WI38 (cell line): ENCODE data around the gene TNFRSF13B.

Experiments used
- H3K4me3 ChIP-seq: 2 replicates; pipeline ENCODE4 v1.5.1; 2011; ENCODE audit warnings: low read depth, mild to moderate bottlenecking, control low read depth, low read length
- TF ChIP-seq, protein P1 (sequence below): IDR thresholded peaks from 2 replicates; pipeline ENCODE4 v1.5.1; 2012; ENCODE audit warnings: low read depth, mild to moderate bottlenecking, control low read depth, low read length

TNFRSF13B gene

DNA sequence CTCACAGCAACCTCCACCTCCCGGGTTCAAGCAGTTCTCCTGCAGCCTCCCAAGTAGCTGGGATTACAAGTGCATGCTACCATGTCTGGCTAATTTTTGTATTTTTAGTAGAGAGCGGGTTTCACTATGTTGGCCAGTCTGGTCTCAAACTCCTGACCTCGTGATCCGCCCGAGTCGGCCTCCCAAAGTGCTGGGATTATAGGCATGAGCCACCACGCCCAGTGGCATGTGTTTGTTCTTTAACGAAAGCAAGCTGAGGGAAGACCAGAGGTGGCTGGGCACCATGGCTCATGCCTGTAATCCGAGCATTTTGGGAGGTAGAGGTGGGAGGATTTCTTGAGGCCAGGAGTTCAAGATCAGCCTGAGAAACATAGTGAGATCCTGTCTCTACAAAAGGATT is 18.1 kb downstream of the TNFRSF13B start:
- TF ChIP-seq, protein P1, sequence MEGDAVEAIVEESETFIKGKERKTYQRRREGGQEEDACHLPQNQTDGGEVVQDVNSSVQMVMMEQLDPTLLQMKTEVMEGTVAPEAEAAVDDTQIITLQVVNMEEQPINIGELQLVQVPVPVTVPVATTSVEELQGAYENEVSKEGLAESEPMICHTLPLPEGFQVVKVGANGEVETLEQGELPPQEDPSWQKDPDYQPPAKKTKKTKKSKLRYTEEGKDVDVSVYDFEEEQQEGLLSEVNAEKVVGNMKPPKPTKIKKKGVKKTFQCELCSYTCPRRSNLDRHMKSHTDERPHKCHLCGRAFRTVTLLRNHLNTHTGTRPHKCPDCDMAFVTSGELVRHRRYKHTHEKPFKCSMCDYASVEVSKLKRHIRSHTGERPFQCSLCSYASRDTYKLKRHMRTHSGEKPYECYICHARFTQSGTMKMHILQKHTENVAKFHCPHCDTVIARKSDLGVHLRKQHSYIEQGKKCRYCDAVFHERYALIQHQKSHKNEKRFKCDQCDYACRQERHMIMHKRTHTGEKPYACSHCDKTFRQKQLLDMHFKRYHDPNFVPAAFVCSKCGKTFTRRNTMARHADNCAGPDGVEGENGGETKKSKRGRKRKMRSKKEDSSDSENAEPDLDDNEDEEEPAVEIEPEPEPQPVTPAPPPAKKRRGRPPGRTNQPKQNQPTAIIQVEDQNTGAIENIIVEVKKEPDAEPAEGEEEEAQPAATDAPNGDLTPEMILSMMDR: no peak
- no peak overlapping the region for H3K4me3 ChIP-seq

DNA sequence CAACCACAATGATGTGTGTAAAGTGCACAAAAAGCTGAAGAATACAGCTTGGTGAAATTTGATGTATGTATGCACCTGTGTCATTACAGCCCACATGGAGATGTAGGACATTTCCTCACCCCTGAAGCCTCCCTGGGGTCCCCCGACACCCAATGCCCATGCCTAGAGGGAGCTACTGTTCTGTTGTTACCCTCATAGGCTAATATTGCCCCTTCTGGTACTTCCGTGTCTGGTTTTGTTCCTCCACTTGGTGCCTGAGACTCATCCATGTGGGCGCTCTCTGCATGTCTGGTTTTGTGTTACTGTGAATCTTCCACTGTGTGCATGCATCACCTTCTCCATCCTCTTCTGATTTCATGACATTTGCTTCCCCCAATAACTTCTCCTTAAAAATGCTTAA is 18.6 kb downstream of the TNFRSF13B start:
- H3K4me3 ChIP-seq: no peak overlapping the region
- TF ChIP-seq, protein P1: no peak

DNA sequence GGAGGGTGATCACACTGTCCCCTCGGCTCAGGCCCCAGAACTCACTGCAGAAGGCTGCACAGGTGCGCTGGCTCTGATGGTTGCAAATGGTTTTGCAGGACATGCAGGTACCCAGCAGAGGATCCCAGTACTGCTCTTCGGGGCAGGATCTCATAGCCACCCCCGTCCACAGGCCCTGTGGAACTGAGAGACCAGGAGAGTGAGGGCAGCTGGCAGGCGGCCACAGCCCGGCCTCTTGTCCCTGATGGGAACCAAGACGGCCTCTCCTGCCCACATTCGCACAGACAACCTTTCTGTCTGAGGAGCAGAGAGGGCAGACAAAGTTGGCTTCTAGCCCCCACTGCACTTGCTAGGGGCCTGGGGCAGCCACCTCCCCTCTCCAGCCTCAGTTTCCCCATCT is 19.5 kb downstream of the TNFRSF13B start:
- H3K4me3 ChIP-seq: no peak overlapping the region
- TF ChIP-seq, protein P1: no peak

DNA sequence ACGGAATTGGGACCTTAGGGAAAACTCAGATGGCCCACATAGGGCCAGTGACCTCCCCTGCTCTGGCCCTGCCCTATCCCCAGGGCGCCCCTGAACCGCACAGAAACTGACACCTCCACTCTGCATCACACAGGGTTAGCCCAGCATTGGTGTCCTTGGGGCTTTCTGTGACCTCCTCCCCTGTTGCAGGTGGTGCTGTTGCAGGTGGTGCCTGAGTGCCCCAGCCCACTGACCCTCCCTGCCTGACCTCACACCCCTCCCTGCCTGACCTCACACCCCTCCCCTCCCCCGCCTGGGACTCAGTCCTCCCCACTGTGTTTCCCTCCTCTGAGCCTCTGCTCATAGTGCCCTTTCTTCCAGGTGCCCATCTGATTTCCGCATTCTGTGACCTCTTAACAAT is 21.4 kb downstream of the TNFRSF13B start:
- no peak overlapping the region for H3K4me3 ChIP-seq
- TF ChIP-seq, protein P1: no peak

DNA sequence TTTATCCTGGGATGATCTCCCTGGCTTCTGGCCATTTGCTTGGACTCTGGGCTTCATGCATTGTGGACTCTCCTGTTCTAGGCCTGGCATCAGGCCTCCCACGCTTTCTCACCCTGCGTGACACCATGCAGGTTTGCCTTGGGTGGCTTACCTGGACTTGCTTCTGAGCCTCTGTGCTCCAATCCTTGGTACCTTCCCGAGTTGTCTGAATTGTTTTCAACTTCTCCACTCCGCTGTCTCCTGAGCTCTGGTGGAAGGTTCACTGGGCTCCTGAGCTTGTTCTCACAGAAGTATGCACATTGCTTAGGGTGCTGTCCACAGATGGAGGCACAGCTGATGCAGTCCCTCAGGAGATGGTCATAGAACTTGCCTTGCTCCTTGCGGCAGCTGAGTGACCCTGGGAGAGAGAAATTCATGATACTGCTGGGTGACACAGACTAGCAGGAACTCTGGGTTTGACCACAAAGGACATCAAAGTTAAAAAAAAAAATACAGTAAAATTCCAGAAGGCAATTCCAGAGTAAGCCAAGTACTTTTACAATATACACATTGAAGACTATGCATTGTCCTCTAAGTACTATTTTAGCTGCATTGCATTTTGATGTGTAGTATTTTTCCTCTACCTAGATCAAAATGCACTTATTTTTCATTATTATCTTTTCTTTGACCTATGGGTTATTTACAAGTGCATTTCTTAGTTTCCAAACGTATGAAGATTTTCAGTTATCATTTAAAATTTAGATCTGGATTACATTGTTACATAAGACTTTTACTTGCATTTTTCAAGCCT is 23.1 kb downstream of the TNFRSF13B start:
- TF ChIP-seq, protein P1: no peak
- no peak overlapping the region for H3K4me3 ChIP-seq

DNA sequence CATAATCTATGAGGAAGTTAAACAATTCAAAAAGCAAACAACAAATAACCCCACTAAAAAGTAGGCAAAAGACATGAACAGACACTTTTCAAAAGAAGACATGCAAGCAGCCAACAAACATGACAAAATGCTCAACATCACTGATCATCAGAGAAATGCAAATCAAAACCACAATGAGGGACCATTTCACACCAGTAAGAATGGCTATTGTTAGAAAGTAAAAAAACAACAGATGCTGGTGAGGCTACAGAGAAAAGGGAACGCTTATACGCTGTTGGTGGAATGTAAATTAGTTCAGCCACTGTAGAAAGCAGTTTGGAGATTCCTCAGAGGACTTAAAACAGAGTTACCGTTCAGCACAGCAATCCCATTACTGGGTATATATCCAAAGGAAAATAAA is 24.4 kb downstream of the TNFRSF13B start:
- TF ChIP-seq, protein P1: no peak
- H3K4me3 ChIP-seq: no peak overlapping the region

DNA sequence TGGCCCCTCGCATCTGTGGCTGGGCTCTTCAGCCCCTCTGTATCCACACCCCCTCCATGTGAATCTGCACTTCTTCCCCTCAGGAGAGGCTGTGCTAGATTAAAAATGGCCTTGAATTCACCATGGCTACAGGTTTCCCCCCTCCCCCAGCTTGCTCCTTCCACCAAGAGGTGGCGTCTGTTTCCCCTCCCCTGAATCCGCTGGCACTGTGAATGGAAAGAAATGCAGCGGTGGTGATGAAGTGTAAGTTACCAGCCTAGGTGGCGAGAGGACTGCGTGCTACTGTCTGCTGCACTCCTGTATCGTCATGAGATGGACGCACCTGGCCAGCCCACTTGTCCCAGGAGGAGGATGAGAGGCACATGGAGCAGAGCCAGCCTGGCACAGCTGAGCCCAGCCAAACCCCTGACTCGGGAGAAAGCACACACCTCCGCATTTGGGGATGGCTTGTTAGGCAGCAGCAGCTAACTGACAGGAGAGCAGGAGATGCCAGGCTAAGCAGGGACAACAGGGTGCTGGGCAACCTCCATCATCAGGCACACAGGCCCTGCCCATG is 26.2 kb downstream of the TNFRSF13B start:
- TF ChIP-seq, protein P1: no peak
- H3K4me3 ChIP-seq: no peak overlapping the region
